Kidney (tissue), 14 donors: ENCODE data around the gene PIRT. TPM values are rescaled to one million over a fixed set of nuclear protein-coding genes. Genes with fewer than 3 reads are reported as not detected.

Experiments
- DNase-seq, 5 donors: peaks; one replicate each; pipeline ENCODE4 v3.0.0-alpha.2; 2013 to 2020
- FAIRE-seq: peaks from 2 replicates; lab custom pipeline; 2012; peaks lifted over from hg19 to GRCh38; lab: Jason Lieb, UNC
- H3K27ac ChIP-seq, 2 donors: one replicate each; pipeline ENCODE4 v1.7.0; 2013; ENCODE audit warnings: low read depth in 2 of 2, low read length in 2 of 2, inconsistent platforms in 1 of 2
- H3K27me3 ChIP-seq: one replicate; pipeline ENCODE4 v1.7.1; 2013; ENCODE audit warnings: low read length, inconsistent platforms; ENCODE audit not compliant: control insufficient read depth, insufficient read depth
- H3K36me3 ChIP-seq, 3 donors: one replicate each; pipeline versions ENCODE4 v1.7.0 to v1.7.1; 2013; ENCODE audit warnings: low read length in 3 of 3, control low read depth in 1 of 3, inconsistent platforms in 1 of 3; ENCODE audit not compliant: insufficient read depth in 3 of 3, control insufficient read depth in 2 of 3
- H3K4me1 ChIP-seq, 3 donors: one replicate each; pipeline versions ENCODE4 v1.7.0 to v1.7.1; 2013; ENCODE audit warnings: low read length in 3 of 3, inconsistent platforms in 1 of 3, low read depth in 1 of 3; ENCODE audit not compliant: control insufficient read depth in 2 of 3, insufficient read depth in 2 of 3
- H3K4me3 ChIP-seq, 3 donors: one replicate each; pipeline versions ENCODE4 v1.7.0 to v1.8.1; 2013; ENCODE audit warnings: low read length in 3 of 3, control low read depth in 1 of 3, inconsistent platforms in 1 of 3
- H3K9ac ChIP-seq, 3 donors: one replicate each; pipeline versions ENCODE4 v1.7.0 to v1.7.1; 2013; ENCODE audit warnings: low read length in 3 of 3, control low read depth in 1 of 3, inconsistent platforms in 1 of 3
- H3K9me3 ChIP-seq, 3 donors: one replicate each; pipeline versions ENCODE4 v1.7.0 to v1.7.1; 2013; ENCODE audit warnings: low read length in 3 of 3, control low read depth in 1 of 3, inconsistent platforms in 1 of 3; ENCODE audit not compliant: control insufficient read depth in 2 of 3, insufficient read depth in 1 of 3
- intact Hi-C: fragments of 100-400 bp; cut with DNase I; formaldehyde crosslinking; loops from one replicate; pipeline ENCODE4 v1.11.1; 2022
- polyA plus RNA-seq: library from polyadenylated mRNA; stranded (reverse); fragments of 350-450 nt; fragmentation: Illumina TruSeq; extraction: RNeasy Lipid Tissue Mini Kit (QIAGEN cat#74804); gene quantifications from one replicate; pipeline ENCODE4 v1.2.3, GENCODE V29; 2014; ENCODE audit warnings: low read depth, low replicate concordance; ENCODE audit not compliant: insufficient read depth
- total RNA-seq: library from RNA; stranded (reverse); fragmentation: NEBNext Ultra II Directional; extraction: Animal tissue kit (Norgen Biotek cat#: 25700); gene quantifications from one replicate; pipeline ENCODE4 v1.2.1, GENCODE V29; 2021
- TF ChIP-seq, protein P1 (sequence below): IDR thresholded peaks from 3 replicates; pipeline ENCODE4 v1.5.1; 2012; ENCODE audit warnings: mild to moderate bottlenecking, moderate library complexity, borderline replicate concordance; ENCODE audit not compliant: insufficient read depth; ENCODE audit errors: extremely low read depth
- donor health status: control.
- donor health status: control.
- donor health status: control.
- donor health status: control.
- donor health status: control.
- donor health status: DM: yes; HTN: yes; CAD: no.
- donor health status: Normal renal cell carcinoma (clear cell type).

Gene PIRT
- total and polyA plus RNA-seq, 2 donors from 2014 or later = not detected

DNA sequence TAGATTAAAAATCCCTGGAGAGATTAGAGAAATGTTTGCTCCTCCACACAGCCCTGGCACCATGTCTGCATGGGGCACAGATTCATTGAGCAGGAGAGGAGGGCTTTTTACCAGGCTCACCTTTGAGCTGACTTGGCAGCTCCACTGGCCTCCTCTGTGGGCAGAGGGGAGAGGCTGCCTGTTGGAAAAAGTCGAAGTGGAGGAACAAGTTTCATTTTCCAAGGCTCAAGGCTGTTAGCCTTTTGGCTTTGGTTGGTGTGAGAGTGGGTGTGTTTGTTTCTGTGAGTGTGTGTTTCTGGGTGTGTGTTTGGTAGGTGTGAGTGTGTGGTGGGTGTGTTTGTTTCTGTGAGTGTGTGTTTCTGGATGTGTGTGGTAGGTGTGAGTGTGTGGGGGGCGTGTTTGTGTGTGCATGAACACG is 39.5 kb downstream of the PIRT start:
- no peak for FAIRE-seq
- Histone ChIP-seq H3K4me1 (peaks cover 0 to 17% (median 13%) of the 10 kb centered on the region in 3 donors), H3K9me3 (no peaks in the 10 kb centered on the region), H3K4me3 (peak overlapping the region in 1 of 3 donors; percentile 2), H3K27ac (peak overlapping the region; percentile 44 to 80), H3K36me3 (no peaks in the 10 kb centered on the region), H3K9ac (no peak overlapping the region), H3K27me3 (no peaks in the 10 kb centered on the region)
- intact Hi-C loops = no loop called here
- DNase-seq = peak in 2 of 5 donors; percentile 40 to 45
- TF ChIP-seq, protein P1, sequence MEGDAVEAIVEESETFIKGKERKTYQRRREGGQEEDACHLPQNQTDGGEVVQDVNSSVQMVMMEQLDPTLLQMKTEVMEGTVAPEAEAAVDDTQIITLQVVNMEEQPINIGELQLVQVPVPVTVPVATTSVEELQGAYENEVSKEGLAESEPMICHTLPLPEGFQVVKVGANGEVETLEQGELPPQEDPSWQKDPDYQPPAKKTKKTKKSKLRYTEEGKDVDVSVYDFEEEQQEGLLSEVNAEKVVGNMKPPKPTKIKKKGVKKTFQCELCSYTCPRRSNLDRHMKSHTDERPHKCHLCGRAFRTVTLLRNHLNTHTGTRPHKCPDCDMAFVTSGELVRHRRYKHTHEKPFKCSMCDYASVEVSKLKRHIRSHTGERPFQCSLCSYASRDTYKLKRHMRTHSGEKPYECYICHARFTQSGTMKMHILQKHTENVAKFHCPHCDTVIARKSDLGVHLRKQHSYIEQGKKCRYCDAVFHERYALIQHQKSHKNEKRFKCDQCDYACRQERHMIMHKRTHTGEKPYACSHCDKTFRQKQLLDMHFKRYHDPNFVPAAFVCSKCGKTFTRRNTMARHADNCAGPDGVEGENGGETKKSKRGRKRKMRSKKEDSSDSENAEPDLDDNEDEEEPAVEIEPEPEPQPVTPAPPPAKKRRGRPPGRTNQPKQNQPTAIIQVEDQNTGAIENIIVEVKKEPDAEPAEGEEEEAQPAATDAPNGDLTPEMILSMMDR = no peak

DNA sequence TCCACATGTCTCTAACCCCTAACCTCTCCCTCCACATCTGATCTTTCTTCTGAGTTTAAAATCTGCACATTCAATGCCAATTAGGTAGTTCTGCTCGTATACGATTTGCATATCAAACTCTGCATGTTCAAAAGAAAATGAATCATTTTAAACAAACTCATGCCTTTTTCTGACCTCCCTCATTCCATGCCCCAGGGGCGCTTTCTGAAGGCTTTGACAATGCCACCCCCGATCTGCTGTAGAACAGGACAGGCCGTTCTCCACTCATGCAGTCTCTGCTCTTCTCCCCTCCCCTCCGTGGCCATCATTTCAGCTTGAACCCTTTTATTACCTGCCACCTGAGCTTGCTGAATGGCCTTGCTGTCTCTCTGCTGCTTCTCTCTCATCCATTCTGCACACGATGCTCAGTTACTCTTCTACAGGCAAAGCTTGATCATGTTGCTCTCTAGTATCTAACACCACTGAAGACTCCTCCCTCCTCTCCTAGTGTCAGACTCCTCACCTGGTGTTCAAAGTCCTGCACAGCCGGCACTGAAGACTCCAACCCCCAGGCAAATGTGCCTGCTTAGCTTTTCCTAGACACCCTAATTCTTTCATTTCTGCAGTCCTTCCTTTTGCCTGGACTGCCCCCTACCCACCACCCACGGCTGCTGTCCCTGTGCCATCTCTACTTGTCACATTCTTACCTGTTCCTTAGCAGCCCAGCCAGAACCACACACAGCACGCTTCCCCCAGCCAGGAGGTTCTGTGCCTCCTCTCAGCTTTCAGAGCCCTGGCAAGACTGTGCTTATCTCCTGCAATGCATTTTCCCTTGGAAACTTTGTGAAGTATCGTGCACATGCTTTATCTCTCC is 40.2 kb downstream of the PIRT start:
- no peak for FAIRE-seq
- peak overlapping the region in 1 of 3 donors; percentile 12 for H3K9ac ChIP-seq
- H3K4me1 ChIP-seq = peaks cover 0 to 18% (median 13%) of the 10 kb centered on the region in 3 donors
- TF ChIP-seq, protein P1 = no peak
- no peaks in the 10 kb centered on the region for H3K9me3 ChIP-seq
- DNase-seq = peak in 1 of 5 donors; percentile 14
- H3K36me3 ChIP-seq = no peaks in the 10 kb centered on the region
- H3K27ac ChIP-seq = peak overlapping the region; percentile 44 to 80
- H3K27me3 ChIP-seq = no peaks in the 10 kb centered on the region
- H3K4me3 ChIP-seq = peak overlapping the region in 2 of 3 donors; percentile 2 to 12
- intact Hi-C loops = no loop called here

DNA sequence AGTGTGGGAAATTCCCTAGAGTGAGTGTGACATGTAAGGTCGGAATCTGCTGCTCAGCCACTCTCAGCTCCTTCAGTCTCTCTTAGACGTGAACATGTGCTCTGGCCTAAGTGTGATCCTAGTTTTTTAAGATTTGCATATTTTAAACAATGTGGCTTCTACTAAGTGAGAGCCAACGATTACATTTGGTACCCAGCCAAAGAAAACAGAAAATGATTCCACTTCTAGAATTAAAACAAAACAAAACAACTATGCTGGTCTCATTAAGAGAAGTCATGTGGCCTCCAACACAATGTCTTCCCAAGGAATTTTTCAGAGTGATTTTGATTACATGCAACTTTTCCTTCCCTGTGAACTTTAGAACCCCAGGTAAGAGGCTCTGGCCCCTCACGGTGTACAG is 44.1 kb downstream of the PIRT start:
- no peak overlapping the region for H3K27ac ChIP-seq
- TF ChIP-seq, protein P1 = no peak
- no peak overlapping the region for H3K4me3 ChIP-seq
- intact Hi-C loops = no loop called here
- FAIRE-seq (no peak), DNase-seq (peak in 2 of 5 donors; percentile 48 to 63)
- H3K36me3 ChIP-seq = no peaks in the 10 kb centered on the region
- no peaks in the 10 kb centered on the region for H3K27me3 ChIP-seq
- H3K9ac ChIP-seq = no peak overlapping the region
- H3K4me1 ChIP-seq = peaks cover 0 to 17% (median 13%) of the 10 kb centered on the region in 3 donors
- H3K9me3 ChIP-seq = no peaks in the 10 kb centered on the region
